Smooth muscle cell (in vitro differentiated cells): ENCODE measurements around the gene IMPA2. TPM values are rescaled to one million over a fixed set of nuclear protein-coding genes. Genes with fewer than 3 reads are reported as not detected.

Source experiments
- DNase-seq: peaks from one replicate; lab custom pipeline; 2025; ENCODE audit not compliant: unreplicated experiment; lab: John Stamatoyannopoulos, UW
- H2AFZ ChIP-seq: fragments of 200-600 bp; sonication (generic); 2 replicates; pipeline ENCODE4 v1.6.0; 2016; ENCODE audit warnings: antibody characterized with exemption, low read depth, mild to moderate bottlenecking
- H3F3A ChIP-seq: fragments of 200-600 bp; sonication (generic); 2 replicates; pipeline ENCODE4 v1.6.0; 2017; ENCODE audit warnings: antibody characterized with exemption, low read depth
- H3K27ac ChIP-seq: fragments of 200-600 bp; sonication (generic); 2 replicates; pipeline ENCODE4 v1.5.1; 2016; ENCODE audit warnings: low read depth, mild to moderate bottlenecking
- H3K27me3 ChIP-seq: fragments of 200-600 bp; sonication (generic); 2 replicates; pipeline ENCODE4 v1.6.1; 2016; ENCODE audit warnings: low read depth, mild to moderate bottlenecking
- H3K36me3 ChIP-seq: fragments of 200-600 bp; sonication (generic); 2 replicates; pipeline ENCODE4 v1.5.1; 2016; ENCODE audit warnings: low read depth
- H3K4me1 ChIP-seq: fragments of 200-600 bp; sonication (generic); 2 replicates; pipeline ENCODE4 v1.5.1; 2016; ENCODE audit warnings: low read depth
- H3K4me2 ChIP-seq: fragments of 200-600 bp; sonication (generic); 2 replicates; pipeline ENCODE4 v1.6.0; 2016; ENCODE audit warnings: mild to moderate bottlenecking
- H3K4me3 ChIP-seq: fragments of 200-600 bp; sonication (generic); 2 replicates; pipeline ENCODE4 v1.5.1; 2016; ENCODE audit warnings: mild to moderate bottlenecking
- H3K79me2 ChIP-seq: fragments of 200-600 bp; sonication (generic); 2 replicates; pipeline ENCODE4 v1.6.0; 2016; ENCODE audit warnings: low read depth, mild to moderate bottlenecking
- H3K9ac ChIP-seq: fragments of 200-600 bp; sonication (generic); 2 replicates; pipeline ENCODE4 v1.6.0; 2016; ENCODE audit warnings: low read depth
- H3K9me3 ChIP-seq: fragments of 200-600 bp; sonication (generic); replicated peaks from 2 replicates; pipeline ENCODE4 v1.5.1; 2016; ENCODE audit warnings: low read depth
- H4K20me1 ChIP-seq: fragments of 200-600 bp; sonication (generic); 2 replicates; pipeline ENCODE4 v1.6.0; 2016; ENCODE audit warnings: low read depth
- CTCF ChIP-seq: fragments of 200-600 bp; sonication (generic); IDR thresholded peaks from 2 replicates; pipeline ENCODE4 v1.5.1; 2017; ENCODE audit warnings: borderline replicate concordance, mild to moderate bottlenecking, antibody characterized with exemption; ENCODE audit not compliant: insufficient read depth, poor library complexity, severe bottlenecking
- WGBS: methylation state at CpG from one replicate; pipeline ENCODE4 v1.1.7; 2016; ENCODE audit warnings: low lambda C conversion rate; 5-methylcytosine and 5-hydroxymethylcytosine counted together
- polyA plus RNA-seq: library from polyadenylated mRNA; unstranded; fragments of >200 nt; fragmentation: Nextera tagmentation; extraction: Ambion mirVana; gene quantifications from 2 replicates; pipeline ENCODE4 v1.2.1, GENCODE V29; 2016
- total RNA-seq: library from RNA; depleted of rRNA; stranded (reverse); fragments of >200 nt; gene quantifications from 2 replicates; pipeline ENCODE4 v1.2.3, GENCODE V29; 2014

IMPA2 gene
- total and polyA plus RNA-seq, 2 experiments from 2014 or later: 9.9 to 17.8 TPM

GRCh38 chr18:12011957-12012549 lies 30.7 kb downstream of the IMPA2 start:
- no peaks in the 10 kb centered on the region for H3F3A ChIP-seq
- H3K4me3 ChIP-seq: no peak overlapping the region
- no peak overlapping the region for H3K27ac ChIP-seq
- 86% methylated on average over 19 of the region's 19 CpGs for WGBS
- H3K79me2 ChIP-seq: no peaks in the 10 kb centered on the region
- H3K27me3 ChIP-seq: no peaks in the 10 kb centered on the region
- no peak overlapping the region for H3K4me2 ChIP-seq
- no peak overlapping the region for H3K9ac ChIP-seq
- DNase-seq: no peak
- no peaks in the 10 kb centered on the region for H3K36me3 ChIP-seq
- no peaks in the 10 kb centered on the region for H3K9me3 ChIP-seq
- H4K20me1 ChIP-seq: no peaks in the 10 kb centered on the region
- H3K4me1 ChIP-seq: no peaks in the 10 kb centered on the region
- H2AFZ ChIP-seq: no peak overlapping the region
- TF ChIP-seq CTCF: no peak

GRCh38 chr18:12012697-12013096 lies 31.4 kb downstream of the IMPA2 start:
- WGBS: 63% methylated on average over 3 of the region's 3 CpGs
- no peak for TF ChIP-seq CTCF
- Histone ChIP-seq H3K4me3 (no peak overlapping the region), H3K4me1 (no peaks in the 10 kb centered on the region), H3K27ac (no peak overlapping the region), H3K79me2 (no peaks in the 10 kb centered on the region), H3K9me3 (no peaks in the 10 kb centered on the region), H3K36me3 (no peaks in the 10 kb centered on the region), H2AFZ (no peak overlapping the region), H3K4me2 (no peak overlapping the region), H3K9ac (no peak overlapping the region), H4K20me1 (no peaks in the 10 kb centered on the region), H3F3A (no peaks in the 10 kb centered on the region), H3K27me3 (no peaks in the 10 kb centered on the region)
- DNase-seq: no peak

- TF ChIP-seq CTCF: no peak
- Histone ChIP-seq H4K20me1 (no peaks in the 10 kb centered on the region), H3K4me2 (no peak overlapping the region), H3K36me3 (no peaks in the 10 kb centered on the region), H3K9me3 (no peaks in the 10 kb centered on the region), H3K27me3 (no peaks in the 10 kb centered on the region), H3K9ac (no peak overlapping the region), H3K4me3 (no peak overlapping the region), H3K4me1 (no peaks in the 10 kb centered on the region), H2AFZ (no peak overlapping the region), H3K79me2 (no peaks in the 10 kb centered on the region), H3F3A (no peaks in the 10 kb centered on the region), H3K27ac (no peak overlapping the region)
- 93% methylated on average over 19 of the region's 20 CpGs for WGBS
- DNase-seq: no peak
Observed at GRCh38 chr18:12013186-12013916, 32.0 kb downstream of the IMPA2 start.
